CD4-positive, alpha-beta T cell (primary cell): Measurements from ENCODE around the gene SQSTM1. TPM values are rescaled to one million over a fixed set of nuclear protein-coding genes. Genes with fewer than 3 reads are reported as not detected.
A peak's percentile ranks its signal among the peaks of the same experiment; 100 is the strongest.

ENCODE experiments used
- ATAC-seq: fragments of 200-7000 bp; cut with Tn5 transposase; one replicate; pipeline ENCODE4 v1.10.0; 2022; ENCODE audit warnings: mild to moderate bottlenecking; ENCODE audit not compliant: poor library complexity
- CTCF ChIA-PET: fragments of 350-600 bp; sonication (Branson Sonifier 250); formaldehyde crosslinking; loops from one replicate; lab custom pipeline; 2021; ENCODE audit warnings: antibody characterized with exemption, inconsistent platforms; lab: Charles Lee
- POLR2A ChIA-PET: fragments of 350-600 bp; sonication (Branson Sonifier 250); formaldehyde crosslinking; loops from one replicate; lab custom pipeline; 2021; ENCODE audit warnings: antibody characterized with exemption, inconsistent platforms; lab: Charles Lee
- DNase-seq, 14 experiments: peaks; one replicate each; pipeline ENCODE4 v3.0.0-alpha.2; 2013 to 2020; ENCODE audit warnings: mixed read lengths in 2 of 14
- H3K27ac ChIP-seq, 2 donors: one replicate each; pipeline versions ENCODE4 v1.5.1 to v1.7.0; 2013; ENCODE audit warnings: low read length in 2 of 2, low read depth in 1 of 2, mild to moderate bottlenecking in 1 of 2
- H3K27me3 ChIP-seq, 2 experiments: 1 replicate in 1 of 2; 2 replicates in 1 of 2; pipeline versions ENCODE4 v1.6.1 to v1.7.0; 2013; ENCODE audit warnings: low read length in 2 of 2, control low read depth in 1 of 2, mild to moderate bottlenecking in 1 of 2, moderate library complexity in 1 of 2; ENCODE audit not compliant: insufficient read depth in 2 of 2, control insufficient read depth in 1 of 2
- H3K36me3 ChIP-seq: one replicate; pipeline ENCODE4 v1.6.1; 2013; ENCODE audit warnings: low read length, control low read depth; ENCODE audit not compliant: insufficient read depth
- H3K4me1 ChIP-seq: one replicate; pipeline ENCODE4 v1.6.1; 2013; ENCODE audit warnings: low read length, control low read depth; ENCODE audit not compliant: insufficient read depth
- H3K4me3 ChIP-seq: one replicate; pipeline ENCODE4 v1.5.1; 2013; ENCODE audit warnings: mild to moderate bottlenecking, low read length, moderate library complexity
- H3K9me3 ChIP-seq, 2 experiments: 1 replicate in 1 of 2; 2 replicates in 1 of 2; pipeline versions ENCODE4 v1.6.1 to v1.7.0; 2013; ENCODE audit warnings: low read length in 2 of 2, mild to moderate bottlenecking in 2 of 2, control low read depth in 1 of 2, moderate library complexity in 1 of 2; ENCODE audit not compliant: control insufficient read depth in 1 of 2, insufficient read depth in 1 of 2
- H3K27ac Mint-ChIP-seq: one replicate; pipeline ENCODE4 v1.8.0; 2020; ENCODE audit warnings: mixed read lengths
- H3K27me3 Mint-ChIP-seq: one replicate; pipeline ENCODE4 v1.8.0; 2021; ENCODE audit warnings: mixed read lengths
- H3K36me3 Mint-ChIP-seq: one replicate; pipeline ENCODE4 v1.8.0; 2021; ENCODE audit warnings: low read depth, mixed read lengths
- H3K4me1 Mint-ChIP-seq: one replicate; pipeline ENCODE4 v1.8.0; 2021; ENCODE audit warnings: low read depth, mixed read lengths
- H3K4me3 Mint-ChIP-seq: one replicate; pipeline ENCODE4 v1.8.0; 2020; ENCODE audit warnings: mild to moderate bottlenecking, mixed read lengths
- H3K9me3 Mint-ChIP-seq: one replicate; pipeline ENCODE4 v1.8.0; 2020; ENCODE audit warnings: mixed read lengths
- intact Hi-C, 2 experiments: fragments of 100-400 bp; cut with DNase I in 1 of 2; cut with micrococcal nuclease in 1 of 2; formaldehyde crosslinking; loops; one replicate each; pipeline versions ENCODE4 v1.15.1 to v1.9.0; 2023 to 2025; cut with DNase I, micrococcal nuclease
- total RNA-seq, 174 experiments: library from RNA in 2 of 174; stranded (reverse) in 2 of 174; gene quantifications; one replicate each; pipeline ENCODE4 v1.2.3 and lab custom pipeline; 2021 to 2026
- TF ChIP-seq, protein P1 (sequence below): fragments of 200-600 bp; IDR thresholded peaks from one replicate; pipeline ENCODE4 v1.8.0; 2022; ENCODE audit warnings: antibody characterized with exemption, mild to moderate bottlenecking

The SQSTM1 gene
- total RNA-seq, 2 experiments from 2014 or later = 260 to 267 TPM

DNA sequence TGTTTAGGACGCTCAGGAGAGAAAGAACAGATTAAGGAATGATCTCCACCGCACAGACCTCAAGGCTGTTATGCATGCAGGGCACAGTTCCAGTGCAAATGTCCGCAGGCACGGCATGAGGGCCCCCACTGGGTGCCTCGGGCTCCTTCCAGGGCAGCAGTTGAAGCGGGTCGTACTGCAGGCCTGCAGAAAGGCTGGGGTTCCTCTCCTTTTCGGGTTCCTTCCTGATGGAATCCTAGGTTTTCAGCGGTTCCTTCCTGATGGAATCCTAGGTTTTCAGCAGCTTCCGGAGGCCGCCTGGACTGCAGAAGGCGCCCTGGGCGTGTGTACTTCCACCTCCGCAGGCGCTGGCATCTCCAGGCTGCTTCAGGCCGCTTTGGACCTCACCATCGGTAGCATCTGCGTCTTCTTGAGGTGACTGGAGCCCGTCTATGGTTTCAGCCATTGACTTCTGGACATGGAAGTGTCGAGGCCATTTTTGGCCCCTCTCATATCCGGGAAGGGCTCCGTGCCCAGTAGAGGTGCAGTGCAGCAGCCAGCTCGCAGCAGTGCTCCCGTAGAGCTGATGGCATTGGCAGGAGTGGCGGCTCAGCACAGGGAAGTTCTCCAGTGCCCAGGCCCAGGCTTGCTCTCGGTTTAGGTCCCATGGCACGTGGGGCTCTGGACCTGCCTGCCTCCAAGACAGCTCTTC lies 8.4 kb upstream of the SQSTM1 start:
- H3K4me1 ChIP-seq = peaks cover 20% of the 10 kb centered on the region
- Mint-ChIP-seq H3K27me3 (peaks cover 5% of the 10 kb centered on the region), H3K4me1 (peaks cover 6% of the 10 kb centered on the region), H3K36me3 (peaks cover 15% of the 10 kb centered on the region), H3K9me3 (no peaks in the 10 kb centered on the region), H3K27ac (no peak overlapping the region), H3K4me3 (no peak overlapping the region)
- ChIA-PET CTCF (interaction anchor here (2.1 kb wide), 1 partner anchor 10 kb away, joined by 11 read pairs; no protein-coding TSS in a partner anchor), POLR2A (no interaction called here)
- ATAC-seq (no peak), DNase-seq (peak in 1 of 14 experiments; percentile 12)
- no peak overlapping the region for H3K27ac ChIP-seq
- H3K9me3 ChIP-seq = no peaks in the 10 kb centered on the region
- H3K4me3 ChIP-seq = no peak overlapping the region
- TF ChIP-seq, protein P1, sequence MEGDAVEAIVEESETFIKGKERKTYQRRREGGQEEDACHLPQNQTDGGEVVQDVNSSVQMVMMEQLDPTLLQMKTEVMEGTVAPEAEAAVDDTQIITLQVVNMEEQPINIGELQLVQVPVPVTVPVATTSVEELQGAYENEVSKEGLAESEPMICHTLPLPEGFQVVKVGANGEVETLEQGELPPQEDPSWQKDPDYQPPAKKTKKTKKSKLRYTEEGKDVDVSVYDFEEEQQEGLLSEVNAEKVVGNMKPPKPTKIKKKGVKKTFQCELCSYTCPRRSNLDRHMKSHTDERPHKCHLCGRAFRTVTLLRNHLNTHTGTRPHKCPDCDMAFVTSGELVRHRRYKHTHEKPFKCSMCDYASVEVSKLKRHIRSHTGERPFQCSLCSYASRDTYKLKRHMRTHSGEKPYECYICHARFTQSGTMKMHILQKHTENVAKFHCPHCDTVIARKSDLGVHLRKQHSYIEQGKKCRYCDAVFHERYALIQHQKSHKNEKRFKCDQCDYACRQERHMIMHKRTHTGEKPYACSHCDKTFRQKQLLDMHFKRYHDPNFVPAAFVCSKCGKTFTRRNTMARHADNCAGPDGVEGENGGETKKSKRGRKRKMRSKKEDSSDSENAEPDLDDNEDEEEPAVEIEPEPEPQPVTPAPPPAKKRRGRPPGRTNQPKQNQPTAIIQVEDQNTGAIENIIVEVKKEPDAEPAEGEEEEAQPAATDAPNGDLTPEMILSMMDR = no peak
- H3K27me3 ChIP-seq = peaks cover 0 to 3% of the 10 kb centered on the region in 2 experiments
- intact Hi-C loops = no loop called here
- H3K36me3 ChIP-seq = peaks cover 13% of the 10 kb centered on the region

DNA sequence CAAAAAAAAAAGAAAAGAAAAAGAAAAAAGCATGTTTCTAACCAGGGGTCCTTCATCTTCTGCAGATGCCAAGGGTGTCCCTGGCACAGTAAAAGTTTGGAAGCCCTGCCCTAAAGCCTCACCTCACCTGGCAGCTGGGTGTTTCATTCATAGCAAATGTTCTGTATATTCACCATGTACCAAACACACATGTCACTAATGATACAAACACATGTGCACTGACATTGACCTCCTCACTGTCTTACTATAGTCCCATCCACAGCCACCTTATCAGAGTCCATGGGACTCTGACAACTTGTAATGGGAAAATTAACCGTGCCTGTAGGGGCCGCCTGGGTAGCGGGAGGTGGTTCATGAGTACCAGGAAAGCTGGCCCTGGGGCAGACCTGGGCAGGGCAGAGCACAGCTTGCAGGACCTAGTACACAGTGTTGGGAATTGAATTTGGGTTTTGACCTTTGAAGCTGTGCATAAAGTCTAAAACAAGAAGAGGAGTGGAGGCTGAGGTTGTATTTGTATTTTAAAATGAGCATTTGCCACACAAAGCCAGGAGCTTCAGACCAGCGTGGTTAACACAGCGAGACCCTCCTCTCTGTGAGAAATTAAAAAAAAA lies 7.6 kb upstream of the SQSTM1 start:
- Histone ChIP-seq H3K9me3 (no peaks in the 10 kb centered on the region), H3K27ac (no peak overlapping the region), H3K4me3 (no peak overlapping the region), H3K36me3 (peaks cover 13% of the 10 kb centered on the region), H3K27me3 (peaks cover 0 to 4% of the 10 kb centered on the region in 2 experiments), H3K4me1 (peaks cover 18% of the 10 kb centered on the region)
- peaks cover 5% of the 10 kb centered on the region for H3K27me3 Mint-ChIP-seq
- peaks cover 15% of the 10 kb centered on the region for H3K36me3 Mint-ChIP-seq
- no peak overlapping the region for H3K4me3 Mint-ChIP-seq
- no peak overlapping the region for H3K27ac Mint-ChIP-seq
- no peak for ATAC-seq
- CTCF ChIA-PET = no interaction called here
- intact Hi-C loops = no loop called here
- TF ChIP-seq, protein P1 = no peak
- POLR2A ChIA-PET = no interaction called here
- DNase-seq = no peak
- H3K4me1 Mint-ChIP-seq = peaks cover 14% of the 10 kb centered on the region
- H3K9me3 Mint-ChIP-seq = no peaks in the 10 kb centered on the region

DNA sequence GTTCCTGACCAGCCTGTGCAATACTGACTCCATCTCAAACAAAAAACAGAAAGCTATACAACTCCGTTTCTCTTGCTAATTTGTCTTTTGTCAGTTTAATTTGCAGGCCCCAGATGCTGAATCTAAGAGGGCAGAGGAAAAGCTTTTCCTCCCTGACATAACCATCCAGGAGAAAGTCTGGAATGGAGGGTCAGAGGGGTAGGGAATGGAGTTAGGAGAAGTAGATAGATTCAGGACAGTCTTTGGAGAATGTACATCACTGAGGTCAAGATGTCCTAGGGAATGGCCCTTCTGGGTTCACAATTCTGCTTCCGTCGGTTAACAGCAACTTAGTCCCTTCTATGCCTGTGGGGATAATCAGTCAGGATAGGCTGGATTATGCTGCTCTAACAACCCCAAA lies 6.6 kb upstream of the SQSTM1 start:
- Histone ChIP-seq H3K4me3 (no peak overlapping the region), H3K4me1 (peaks cover 25% of the 10 kb centered on the region), H3K9me3 (no peaks in the 10 kb centered on the region), H3K36me3 (peaks cover 13% of the 10 kb centered on the region), H3K27ac (no peak overlapping the region), H3K27me3 (peaks cover 0 to 4% of the 10 kb centered on the region in 2 experiments)
- Mint-ChIP-seq H3K4me1 (peaks cover 23% of the 10 kb centered on the region), H3K27me3 (peaks cover 5% of the 10 kb centered on the region), H3K9me3 (no peaks in the 10 kb centered on the region), H3K27ac (no peak overlapping the region), H3K4me3 (no peak overlapping the region), H3K36me3 (peaks cover 15% of the 10 kb centered on the region)
- intact Hi-C loops = no loop called here
- DNase-seq (no peak), ATAC-seq (no peak)
- ChIA-PET POLR2A (interaction anchor here (1.4 kb wide), 1 partner anchor 12 kb away, joined by 3 read pairs; no protein-coding TSS in a partner anchor), CTCF (no interaction called here)
- TF ChIP-seq, protein P1 = no peak
